Stimulated activated CD8-positive, alpha-beta memory T cell treated with anti-CD3 and anti-CD28 coated beads, Interleukin-12 subunit alpha, Interleukin-12 subunit beta, amount 100 ng/mL, for 24 hours (primary cell): Measurements from ENCODE around the gene MMADHC.

ENCODE experiments used
- DNase-seq: peaks from one replicate; pipeline ENCODE4 v3.0.0-alpha.2; 2020; ENCODE audit errors: extremely low read depth

MMADHC gene

DNA sequence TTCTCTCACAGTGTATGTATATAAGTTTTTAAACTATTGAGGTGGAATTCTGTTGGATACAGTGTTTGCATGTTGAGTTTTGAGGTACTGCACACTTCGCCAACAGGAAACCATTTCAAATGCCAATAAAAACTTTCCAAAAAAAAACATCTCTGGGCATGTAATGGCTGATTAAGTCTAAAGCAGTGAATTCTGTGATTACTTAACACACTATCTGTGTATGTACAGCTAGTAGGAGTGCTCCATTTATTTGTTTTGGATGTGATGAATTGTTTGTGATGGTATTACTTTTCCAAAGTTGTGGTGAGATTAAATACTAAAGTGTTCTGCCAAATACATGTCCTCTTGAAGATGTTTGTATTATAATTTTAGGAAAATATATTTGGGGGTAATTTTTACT, 31.1 kb downstream of the MMADHC start:
- no peak for DNase-seq

DNA sequence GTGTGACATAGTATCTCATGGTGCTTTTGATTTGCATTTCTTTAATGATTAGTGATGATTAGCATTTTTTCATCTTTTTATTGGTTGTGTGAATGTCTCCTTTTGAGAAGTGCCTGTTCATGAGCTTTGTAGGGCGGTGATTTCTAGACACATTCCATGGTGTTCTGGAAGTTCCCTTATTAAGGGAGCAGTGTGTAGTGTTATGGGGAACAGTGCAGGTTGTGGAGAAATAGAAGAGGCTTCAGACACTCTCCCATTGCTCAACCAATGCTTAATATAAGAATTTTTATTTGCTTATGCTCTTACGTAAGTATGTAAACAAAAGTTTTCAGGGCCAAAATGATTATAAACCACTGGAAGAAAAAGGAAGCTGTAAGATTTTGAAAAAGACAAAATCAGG, 34.7 kb downstream of the MMADHC start:
- no peak for DNase-seq

DNA sequence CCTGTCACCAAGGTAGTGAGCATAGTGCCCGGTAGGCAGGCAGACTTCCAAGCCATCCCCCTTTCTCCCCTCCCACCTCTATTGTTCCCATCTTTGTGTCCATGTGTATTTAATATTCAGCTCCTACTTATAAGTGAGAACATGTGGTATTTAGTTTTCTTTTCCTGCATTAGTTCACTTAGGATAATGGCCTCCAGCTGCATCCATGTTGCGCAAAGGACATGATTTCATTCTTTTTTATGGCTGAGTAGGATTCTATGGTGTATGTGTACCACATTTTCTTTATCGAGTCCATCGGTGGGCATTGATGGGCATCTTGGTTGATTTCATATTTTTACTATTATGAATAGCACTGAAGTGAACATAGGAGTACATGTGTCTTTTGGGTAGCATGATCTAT, 35.3 kb downstream of the MMADHC start:
- DNase-seq: no peak

DNA sequence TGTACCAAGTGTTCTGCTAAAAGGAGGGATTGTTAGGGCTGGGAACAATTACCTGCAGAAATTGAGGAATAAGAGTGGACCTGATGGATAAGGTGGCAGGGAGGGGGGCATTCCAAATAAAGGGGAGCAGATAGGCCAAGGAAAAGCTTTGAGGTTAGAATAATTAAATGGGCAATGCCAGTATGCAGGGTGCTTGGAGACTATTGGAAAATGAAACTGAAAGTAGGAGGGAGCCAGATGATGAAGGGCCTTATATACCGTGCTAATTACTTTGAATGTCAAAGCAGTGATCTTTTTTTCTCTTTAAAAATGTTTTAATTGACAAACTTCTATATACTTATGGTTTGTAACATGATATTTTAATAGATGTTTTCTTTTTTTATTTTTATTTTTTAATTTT, 42.9 kb downstream of the MMADHC start:
- no peak for DNase-seq

DNA sequence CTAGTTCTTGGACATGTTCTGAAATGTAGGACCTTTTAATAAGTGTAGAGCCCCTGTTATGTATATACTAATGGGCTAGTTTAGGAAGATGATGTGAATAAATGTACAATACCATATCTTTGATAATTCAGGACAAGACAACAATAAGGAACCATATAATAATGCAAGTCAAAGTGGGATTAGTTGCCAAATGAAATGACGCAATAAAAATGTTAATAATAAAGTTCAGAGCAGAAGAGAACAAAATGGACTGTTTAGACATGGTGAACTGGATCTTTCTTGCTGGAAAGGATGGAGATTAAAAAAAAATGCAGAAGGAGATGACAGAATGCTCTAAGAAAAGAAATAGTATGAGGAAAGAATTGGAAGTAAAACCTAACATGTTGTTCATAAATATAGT, 43.7 kb downstream of the MMADHC start:
- DNase-seq: no peak

DNA sequence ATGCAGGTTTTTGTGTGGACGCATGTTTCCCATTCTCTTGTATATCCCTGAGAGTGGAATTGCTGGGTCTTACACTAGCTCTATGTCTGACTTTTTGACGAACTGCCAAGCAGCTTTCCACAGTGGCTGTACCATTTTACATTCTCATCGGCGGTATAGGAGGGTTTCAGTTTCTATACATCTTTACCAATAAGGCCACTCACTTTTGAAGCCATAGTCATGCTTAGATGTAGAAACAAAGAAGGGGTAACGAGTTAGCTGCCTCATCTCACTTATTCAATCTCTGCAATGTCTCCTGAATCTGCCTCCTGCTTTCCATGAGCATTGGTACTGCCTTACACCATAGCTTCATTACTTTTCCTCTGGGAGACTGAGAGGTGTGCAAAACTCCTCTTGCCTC, 47.4 kb downstream of the MMADHC start:
- DNase-seq: no peak

DNA sequence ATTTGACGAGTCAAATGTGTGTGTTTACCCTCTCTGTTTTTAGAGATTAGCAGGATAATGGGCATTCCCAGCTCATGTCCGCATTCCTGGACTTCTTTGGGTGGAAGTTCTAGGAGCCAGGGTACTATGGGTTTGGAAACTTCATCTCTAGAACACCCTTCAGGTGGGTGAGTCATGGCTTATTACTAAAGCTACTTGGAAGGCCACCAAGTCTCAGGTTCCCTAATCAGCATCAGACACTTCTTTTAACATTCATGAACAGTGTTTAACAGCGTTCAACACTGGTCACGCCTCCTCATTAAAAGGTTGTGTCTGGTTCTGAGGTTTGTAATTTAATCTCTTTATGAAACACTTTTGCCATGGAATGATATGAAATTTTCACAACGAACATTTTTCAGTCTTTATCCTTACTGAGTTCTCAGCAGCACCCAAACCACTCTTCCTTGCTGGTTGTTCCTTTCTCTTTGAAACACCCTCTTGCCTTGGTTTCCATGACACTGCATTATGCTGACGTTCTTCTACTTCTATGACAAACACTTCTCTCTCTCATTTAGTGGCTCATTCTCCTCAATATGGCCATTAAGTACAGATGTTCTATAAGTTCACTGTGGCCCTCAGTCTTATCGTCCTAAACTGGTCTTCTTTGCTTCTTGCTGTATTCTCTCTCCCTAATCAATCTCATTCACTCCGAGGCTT, 49.3 kb downstream of the MMADHC start:
- DNase-seq: no peak

DNA sequence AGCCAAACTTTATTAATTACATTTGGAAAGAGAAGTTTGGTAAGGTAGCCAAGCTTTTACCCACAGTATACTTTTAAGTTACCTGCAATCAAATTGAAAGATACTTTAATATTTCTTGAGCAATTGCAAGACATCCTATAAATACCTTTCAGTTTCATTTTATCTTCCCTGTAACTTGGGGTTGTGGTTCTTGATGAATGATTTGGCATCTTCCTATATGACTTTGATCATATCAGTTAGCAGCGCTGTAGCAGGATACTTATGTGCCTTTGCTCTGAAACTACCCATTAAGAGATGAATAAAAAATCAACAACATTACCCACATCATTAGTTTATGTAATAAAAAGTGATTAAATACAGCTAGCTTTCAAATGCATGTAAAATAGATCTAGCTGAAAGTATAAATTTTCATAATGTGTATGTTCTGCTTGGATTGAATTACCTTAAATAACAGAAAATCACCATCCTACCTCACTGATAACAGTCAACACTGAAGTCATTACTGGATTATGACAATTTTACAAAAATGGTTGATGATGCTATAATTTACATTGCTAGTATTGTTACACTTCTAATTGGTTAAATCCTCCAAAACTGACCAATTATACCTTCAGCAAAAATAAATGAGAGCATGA, 50.4 kb downstream of the MMADHC start:
- no peak for DNase-seq

DNA sequence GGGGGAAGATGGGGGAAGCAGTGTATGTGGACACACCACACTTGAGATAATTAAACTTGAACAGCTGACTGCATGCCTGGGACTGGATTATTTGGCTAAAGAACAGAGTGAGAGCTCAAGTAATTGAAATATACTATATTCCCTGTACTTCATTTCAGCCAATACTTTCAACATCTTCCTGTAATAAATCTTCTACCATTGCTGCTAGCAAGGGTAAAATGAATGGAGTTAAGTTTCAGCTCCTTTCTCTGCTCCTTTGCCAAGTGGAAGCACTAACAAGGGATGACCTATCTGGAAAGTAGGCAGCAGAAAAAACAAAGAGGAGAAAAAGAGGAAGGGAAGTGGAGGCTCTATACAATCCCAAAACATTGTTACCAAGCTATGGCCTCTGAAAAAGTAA, 50.9 kb downstream of the MMADHC start:
- DNase-seq: no peak

DNA sequence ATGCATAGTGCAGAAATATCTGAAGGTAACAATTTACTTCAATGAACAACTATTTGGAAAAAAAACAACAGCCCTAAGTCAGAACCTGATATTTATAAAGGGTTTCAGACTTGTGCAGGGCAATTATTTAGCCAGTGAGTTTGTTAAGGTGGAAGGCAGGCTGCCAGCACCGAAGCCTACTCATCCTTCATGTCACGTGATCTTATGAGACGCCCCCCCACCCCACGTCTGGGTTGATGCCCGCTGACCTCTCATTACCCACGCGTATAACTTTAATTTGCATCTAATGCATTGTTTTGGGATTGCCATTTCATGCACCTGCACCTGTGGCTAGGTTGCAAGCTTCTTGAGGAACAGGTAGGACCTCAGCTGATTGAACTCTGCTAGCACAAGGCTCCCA, 52.9 kb downstream of the MMADHC start:
- DNase-seq: no peak

DNA sequence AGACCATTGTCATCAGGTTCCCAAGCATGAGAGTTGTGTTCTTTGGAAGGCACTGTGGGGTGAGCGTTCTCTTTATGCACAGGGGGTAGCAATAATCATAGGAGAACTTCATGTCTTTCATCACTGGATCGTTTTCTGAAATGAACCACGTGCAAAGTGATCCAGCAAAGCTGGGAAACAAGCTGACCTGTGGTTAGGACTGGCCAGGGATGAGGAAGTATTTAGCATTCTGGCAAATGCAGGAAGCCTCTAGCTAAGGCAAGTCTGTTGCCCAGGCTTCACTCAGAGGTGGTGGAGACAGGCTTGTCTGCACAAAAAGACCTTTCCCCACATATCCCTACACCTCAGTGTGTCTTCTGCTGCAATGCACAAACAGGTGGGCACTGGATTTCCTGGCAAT, 58.6 kb downstream of the MMADHC start:
- DNase-seq: no peak

DNA sequence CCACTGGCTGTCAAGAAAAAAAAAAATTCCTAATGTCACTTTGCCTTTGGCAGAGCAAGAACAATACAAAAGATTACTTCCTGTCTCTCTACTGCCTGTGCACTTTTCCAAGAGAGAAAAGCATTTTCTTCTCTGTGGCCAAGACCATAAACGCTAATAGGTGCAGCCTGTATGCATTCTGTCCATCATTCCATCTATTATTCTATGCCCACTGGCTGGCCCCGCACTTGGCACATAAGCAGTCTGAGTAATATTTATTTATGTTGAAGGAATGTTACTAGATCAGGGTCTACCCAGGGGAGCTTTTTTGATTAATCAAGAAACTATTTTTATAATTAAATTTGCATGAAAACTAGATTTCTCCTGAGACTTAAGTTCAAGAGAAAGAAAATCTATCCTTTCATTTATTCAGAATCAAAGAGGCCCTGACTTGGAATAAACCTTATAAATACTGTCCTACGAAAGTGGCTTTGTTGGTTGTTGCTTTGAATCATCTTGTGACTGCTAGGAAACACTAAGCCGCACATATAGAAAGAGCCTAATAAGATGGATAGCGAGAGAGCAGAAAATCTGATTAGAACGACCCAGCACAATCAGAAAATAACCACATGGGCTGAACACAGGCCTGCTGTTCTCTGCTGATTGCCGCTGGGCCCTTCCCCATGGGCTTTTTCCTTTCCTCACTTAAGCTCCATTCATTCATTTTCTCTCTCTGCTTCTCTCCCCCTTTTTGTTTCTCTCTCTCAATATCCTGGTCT, 59.4 kb downstream of the MMADHC start:
- DNase-seq: no peak

DNA sequence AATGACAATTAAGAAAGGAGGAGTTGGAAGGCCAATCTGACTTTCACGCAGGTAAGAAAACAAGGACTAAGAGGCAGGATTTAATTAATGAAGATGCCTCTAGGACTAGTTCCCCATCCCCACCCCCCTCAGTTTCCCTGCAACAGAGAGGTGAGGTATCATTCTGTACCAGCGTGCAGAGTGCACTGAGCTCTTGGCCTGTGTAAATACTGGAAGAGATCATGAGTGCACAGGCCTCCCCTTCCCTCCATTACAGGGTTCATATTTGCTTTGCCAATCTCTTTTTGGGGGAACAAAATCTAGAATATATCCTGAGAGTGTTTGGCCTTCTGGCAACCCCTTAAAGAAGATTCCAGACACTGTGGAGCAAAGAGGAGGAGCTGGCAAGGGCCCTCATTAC, 60.9 kb downstream of the MMADHC start:
- no peak for DNase-seq

DNA sequence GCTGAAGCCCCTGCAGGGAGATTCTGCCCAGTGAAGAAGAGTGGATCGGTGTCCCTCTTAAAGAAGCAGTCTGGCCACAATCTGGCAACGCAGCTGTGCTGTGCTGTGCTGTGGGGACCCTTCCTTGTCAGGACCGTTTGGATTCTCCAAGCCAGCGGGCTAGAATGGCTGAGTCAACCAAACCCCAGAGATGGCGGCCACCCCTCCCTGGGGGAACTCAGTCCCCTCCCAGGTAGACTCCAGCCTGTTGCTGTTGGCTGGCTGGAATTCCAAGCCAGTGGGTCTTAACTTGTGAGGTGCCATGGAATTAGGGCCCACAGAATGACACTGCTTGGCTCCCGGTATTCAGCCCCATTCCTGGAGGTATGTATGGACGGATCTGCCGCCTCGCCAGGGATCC, 62.3 kb downstream of the MMADHC start:
- no peak for DNase-seq
